ENCODE results near the gene NUDT16L1.
A peak's percentile ranks its signal among the peaks of the same experiment; 100 is the strongest.
"Not testable (repeated sequence)": the region's sequence is repeated elsewhere in the genome, so short reads cannot be mapped to it uniquely, and the experiment has no call there.

NUDT16L1 gene

DNA sequence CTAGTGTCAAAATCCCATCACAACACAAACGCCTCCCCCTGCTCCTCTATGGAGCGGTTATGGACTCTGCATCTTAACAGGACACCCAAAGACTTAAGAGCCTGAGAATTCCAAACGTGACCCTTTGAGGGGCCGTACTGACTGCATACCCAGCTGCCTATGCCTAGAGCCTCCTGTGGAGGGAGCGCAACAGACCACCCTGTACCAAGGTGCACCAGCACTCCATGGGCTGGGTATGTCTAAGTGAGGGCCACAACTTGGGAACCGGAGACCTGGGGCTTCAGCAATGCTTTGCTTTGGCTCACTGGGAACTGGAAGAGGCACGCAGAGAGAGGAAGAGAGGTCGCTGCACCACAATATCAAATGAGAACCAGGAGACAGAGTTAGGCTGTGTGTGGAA lies 35.3 kb downstream of the NUDT16L1 start:
- no peak overlapping the region for H3K4me3 ChIP-seq
- H3K27ac ChIP-seq: no peak overlapping the region
- no peak overlapping the region for H3K9ac ChIP-seq (ENCODE audit: insufficient read length)
- DNase-seq (ENCODE audit: low read depth, low spot score): no peak
- H3K36me3 ChIP-seq (ENCODE audit: insufficient read depth, low read length): peaks cover 11% of the 10 kb centered on the region; the same call in 1 of the 2 replicates
- TF ChIP-seq FOXP2 (optimal IDR thresholded peaks at IDR 0.05; ENCODE audit: control extremely low read depth, extremely low read length, insufficient read depth) (no peak), POLR2AphosphoS5 (IDR thresholded peaks at IDR 0.05; ENCODE audit: borderline replicate concordance, low read depth, low read length) (no peak), EZH2 (IDR thresholded peaks at IDR 0.05) (no peak)
- H3K9me3 ChIP-seq (ENCODE audit: low read depth, low read length): no peaks in the 10 kb centered on the region

DNA sequence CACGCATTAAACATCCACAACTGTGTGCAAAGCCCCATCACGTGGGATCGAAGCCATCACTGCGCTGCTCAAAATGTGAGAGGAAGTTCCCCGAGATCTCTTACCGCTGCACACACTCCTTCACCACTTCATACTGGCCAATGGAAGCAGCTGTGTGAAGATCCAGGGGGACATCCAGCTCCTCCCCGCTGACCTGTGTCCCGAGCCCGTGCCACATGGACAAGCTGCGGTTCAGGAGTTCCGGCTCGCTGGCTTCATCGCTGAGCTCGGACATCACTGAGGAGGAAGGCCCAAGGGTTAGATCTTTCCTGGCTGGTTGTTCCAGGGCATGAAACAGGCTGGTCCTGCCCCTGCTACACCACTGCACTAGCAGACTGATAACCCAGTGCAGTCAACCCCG lies 36.5 kb downstream of the NUDT16L1 start:
- DNase-seq (ENCODE audit: low read depth, low spot score): no peak
- no peak overlapping the region for H3K4me3 ChIP-seq
- TF ChIP-seq EZH2 (IDR thresholded peaks at IDR 0.05) (no peak), FOXP2 (optimal IDR thresholded peaks at IDR 0.05; ENCODE audit: control extremely low read depth, extremely low read length, insufficient read depth) (no peak), POLR2AphosphoS5 (IDR thresholded peaks at IDR 0.05; ENCODE audit: borderline replicate concordance, low read depth, low read length) (no peak)
- no peak overlapping the region for H3K9ac ChIP-seq (ENCODE audit: insufficient read length)
- H3K36me3 ChIP-seq (ENCODE audit: insufficient read depth, low read length): peaks cover 11% of the 10 kb centered on the region; the same call in 1 of the 2 replicates
- no peak overlapping the region for H3K27ac ChIP-seq
- no peaks in the 10 kb centered on the region for H3K9me3 ChIP-seq (ENCODE audit: low read depth, low read length)

DNA sequence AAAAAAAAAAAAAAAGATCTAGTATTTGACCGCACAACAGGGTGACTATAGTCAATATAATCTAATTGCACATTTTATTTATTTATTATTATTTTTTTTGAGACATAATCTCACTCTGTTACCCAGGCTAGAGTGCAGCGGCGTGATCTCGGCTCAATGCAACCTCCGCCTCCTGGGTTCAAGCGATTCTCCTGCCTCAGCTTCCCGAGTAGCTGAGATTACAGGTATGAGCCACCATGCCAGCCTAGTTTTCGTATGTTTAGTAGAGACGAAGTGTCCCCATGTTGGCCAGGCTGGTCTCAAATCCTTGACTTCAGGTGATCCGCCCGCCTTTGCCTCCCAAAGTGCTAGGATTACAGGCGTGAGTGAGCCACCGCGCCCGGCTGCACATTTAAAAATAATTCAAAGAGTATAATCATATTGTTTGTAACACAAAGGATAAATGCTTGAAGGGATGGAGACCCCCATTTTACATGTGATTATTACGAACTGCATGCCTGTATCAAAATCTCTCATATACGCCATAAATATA lies 39.9 kb downstream of the NUDT16L1 start:
- no peak for DNase-seq (ENCODE audit: low read depth, low spot score)
- H3K27ac ChIP-seq: no peak overlapping the region
- H3K4me3 ChIP-seq: peak overlapping the region; percentile 93
- H3K36me3 ChIP-seq (ENCODE audit: insufficient read depth, low read length): peaks cover 6% of the 10 kb centered on the region; the same call in 1 of the 2 replicates
- TF ChIP-seq FOXP2 (optimal IDR thresholded peaks at IDR 0.05; ENCODE audit: control extremely low read depth, extremely low read length, insufficient read depth) (no peak), EZH2 (IDR thresholded peaks at IDR 0.05) (no peak), POLR2AphosphoS5 (IDR thresholded peaks at IDR 0.05; ENCODE audit: borderline replicate concordance, low read depth, low read length) (no peak)
- H3K9me3 ChIP-seq (ENCODE audit: low read depth, low read length): no peaks in the 10 kb centered on the region
- H3K9ac ChIP-seq (ENCODE audit: insufficient read length): peak overlapping the region; percentile 92

DNA sequence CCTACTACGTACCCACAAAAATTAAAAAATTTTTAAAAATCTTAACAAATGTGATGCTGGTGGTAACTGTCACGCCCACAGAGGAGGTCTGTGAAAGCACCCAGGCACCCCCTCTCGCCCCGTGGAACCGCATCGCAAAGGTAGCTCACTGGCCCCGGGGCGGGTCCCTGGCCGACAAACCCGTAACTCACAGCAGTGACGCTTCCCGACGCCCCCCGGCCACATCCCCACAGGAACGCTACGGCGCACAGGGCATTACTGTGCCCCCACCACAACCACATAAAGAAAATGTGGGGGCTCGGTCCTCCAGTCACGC lies 40.3 kb downstream of the NUDT16L1 start:
- H3K4me3 ChIP-seq: peak overlapping the region; percentile 93
- TF ChIP-seq POLR2AphosphoS5 (IDR thresholded peaks at IDR 0.05; ENCODE audit: borderline replicate concordance, low read depth, low read length) (no peak), FOXP2 (optimal IDR thresholded peaks at IDR 0.05; ENCODE audit: control extremely low read depth, extremely low read length, insufficient read depth) (no peak), EZH2 (IDR thresholded peaks at IDR 0.05) (no peak)
- DNase-seq (ENCODE audit: low read depth, low spot score): no peak
- H3K9ac ChIP-seq (ENCODE audit: insufficient read length): peak overlapping the region; percentile 92
- no peaks in the 10 kb centered on the region for H3K9me3 ChIP-seq (ENCODE audit: low read depth, low read length)
- peaks cover 3% of the 10 kb centered on the region; the same call in 1 of the 2 replicates for H3K36me3 ChIP-seq (ENCODE audit: insufficient read depth, low read length)
- H3K27ac ChIP-seq: peak overlapping the region; percentile 78

DNA sequence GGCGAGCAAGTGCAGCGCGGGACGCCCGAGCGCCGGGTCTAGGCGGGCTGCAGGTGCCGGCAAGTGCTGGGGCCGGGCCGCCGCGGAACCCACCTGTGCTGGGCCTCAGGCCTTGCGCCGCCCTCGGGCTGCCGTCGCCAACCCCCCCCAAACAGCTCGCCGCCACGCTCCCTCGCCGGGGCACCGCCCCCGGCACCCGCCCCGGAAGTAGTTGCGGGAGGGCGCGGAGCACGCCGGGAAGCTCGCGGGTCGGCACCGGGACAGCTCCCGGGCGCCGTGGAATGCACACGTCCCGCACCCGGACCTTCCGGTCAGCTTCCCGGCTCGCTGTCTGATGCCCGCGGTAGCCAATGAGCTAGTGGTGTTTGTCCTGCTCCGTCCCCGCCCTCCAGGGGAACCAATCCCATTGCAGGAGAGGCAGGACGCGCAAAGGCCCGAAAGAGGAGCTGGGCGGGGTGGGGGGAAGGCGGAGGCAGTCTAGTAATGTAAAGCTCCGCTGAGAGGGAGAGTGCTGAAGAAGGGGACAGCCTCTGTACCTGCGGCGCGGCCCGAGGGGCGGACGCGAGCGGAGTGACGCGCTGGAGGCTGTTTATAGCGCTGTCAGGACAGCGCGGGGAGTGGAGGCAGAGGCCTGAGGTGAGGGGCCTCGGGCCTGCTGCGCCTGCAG lies 40.8 kb downstream of the NUDT16L1 start, which contains the start of the genes ANKS3 and DNAAF8:
Gene ANKS3 (minus strand): TSS at position 209 of the 667 bp plus-strand sequence. CDS start 4,122 bp downstream, outside the sequence.
Gene DNAAF8 (plus strand): TSS at position 475 of the 667 bp plus-strand sequence. CDS start 1,978 bp downstream, outside the sequence.
- Histone ChIP-seq H3K36me3 (ENCODE audit: insufficient read depth, low read length) (no peaks in the 10 kb centered on the region; the same call in 1 of the 2 replicates), H3K4me3 (peak within 1 kb of the TSS; percentile 93), H3K27ac (peak within 1 kb of the TSS; percentile 78), H3K9me3 (ENCODE audit: low read depth, low read length) (no peaks in the 10 kb centered on the region), H3K9ac (ENCODE audit: insufficient read length) (peak within 1 kb of the TSS; percentile 92)
- TF ChIP-seq EZH2 (IDR thresholded peaks at IDR 0.05): no peak
- TF ChIP-seq POLR2AphosphoS5 (IDR thresholded peaks at IDR 0.05; ENCODE audit: borderline replicate concordance, low read depth, low read length): peak; percentile 60
- TF ChIP-seq FOXP2 (optimal IDR thresholded peaks at IDR 0.05; ENCODE audit: control extremely low read depth, extremely low read length, insufficient read depth): no peak
- DNase-seq (ENCODE audit: low read depth, low spot score): peak; percentile 18

DNA sequence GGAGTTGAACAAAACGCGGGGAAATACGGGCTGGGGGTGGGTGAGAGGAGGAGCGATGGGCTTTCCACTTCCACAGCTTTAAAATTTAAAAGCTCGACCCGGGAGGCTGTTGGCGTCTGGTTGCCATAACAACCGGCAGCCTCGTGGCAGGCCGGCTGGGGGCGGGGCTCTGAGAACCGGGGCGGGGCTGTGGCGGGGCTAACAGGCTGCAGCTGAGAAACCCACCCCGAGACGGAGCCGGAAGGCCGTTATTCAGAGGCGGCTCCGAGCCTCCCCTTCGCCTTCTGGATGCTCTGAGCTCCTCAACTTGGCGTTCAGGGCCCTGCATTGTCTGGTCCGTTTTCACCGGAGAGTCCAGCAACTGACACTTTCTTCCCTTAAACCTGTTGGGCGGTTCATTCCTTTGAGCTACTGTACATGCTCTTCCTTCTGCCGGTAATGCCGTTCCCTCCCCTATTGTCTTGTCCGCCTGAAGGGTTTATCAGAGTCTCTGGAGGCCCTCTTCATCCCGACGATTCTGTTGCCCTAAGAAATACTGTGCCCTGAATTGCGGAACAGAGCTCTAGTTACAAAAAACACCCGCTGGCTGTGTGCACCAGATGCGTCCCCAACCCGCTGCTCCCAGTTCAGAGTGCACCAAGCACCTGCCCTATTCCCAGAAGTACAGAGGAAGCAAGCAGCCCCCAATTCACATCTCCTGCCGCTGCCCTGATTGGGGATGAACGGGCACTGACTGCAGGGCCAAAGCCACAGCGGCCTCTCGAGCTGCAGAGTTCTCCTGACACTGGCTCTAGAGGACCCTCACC lies 41.6 kb downstream of the NUDT16L1 start:
- peak; percentile 18 for DNase-seq (ENCODE audit: low read depth, low spot score)
- no peak for TF ChIP-seq EZH2 (IDR thresholded peaks at IDR 0.05)
- TF ChIP-seq POLR2AphosphoS5 (IDR thresholded peaks at IDR 0.05; ENCODE audit: borderline replicate concordance, low read depth, low read length): 0 out of 2 replicates have a peak, but pooled peaks have one; percentile 47
- H3K36me3 ChIP-seq (ENCODE audit: insufficient read depth, low read length): no peaks in the 10 kb centered on the region; the same call in 1 of the 2 replicates
- H3K9ac ChIP-seq (ENCODE audit: insufficient read length): peak overlapping the region; percentile 92
- peak overlapping the region; percentile 78 for H3K27ac ChIP-seq
- H3K9me3 ChIP-seq (ENCODE audit: low read depth, low read length): no peaks in the 10 kb centered on the region
- H3K4me3 ChIP-seq: peak overlapping the region; percentile 93

DNA sequence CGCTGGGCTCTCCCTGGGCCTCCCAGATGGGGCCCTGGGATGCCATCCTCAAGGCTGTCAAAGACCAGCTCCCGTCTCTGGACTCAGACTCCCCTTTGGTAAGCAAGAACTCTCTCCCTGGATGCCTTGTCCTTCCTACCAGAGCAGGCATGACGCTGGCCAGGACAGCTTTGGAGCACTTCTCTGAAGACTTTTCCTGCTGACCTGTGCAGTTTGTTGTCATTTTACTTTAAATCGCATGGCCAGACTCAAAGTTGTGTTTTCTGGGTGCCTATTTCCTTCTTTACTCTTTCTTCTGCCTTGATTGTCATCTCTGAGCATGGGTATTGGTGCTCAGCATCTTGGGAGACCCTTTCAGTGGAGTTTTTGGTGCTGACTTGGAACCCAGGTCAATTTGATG lies 43.2 kb downstream of the NUDT16L1 start:
- TF ChIP-seq EZH2 (IDR thresholded peaks at IDR 0.05) (no peak), FOXP2 (optimal IDR thresholded peaks at IDR 0.05; ENCODE audit: control extremely low read depth, extremely low read length, insufficient read depth) (no peak), POLR2AphosphoS5 (IDR thresholded peaks at IDR 0.05; ENCODE audit: borderline replicate concordance, low read depth, low read length) (no peak)
- no peak overlapping the region for H3K27ac ChIP-seq
- H3K4me3 ChIP-seq: no peak overlapping the region
- no peak overlapping the region for H3K9ac ChIP-seq (ENCODE audit: insufficient read length)
- H3K36me3 ChIP-seq (ENCODE audit: insufficient read depth, low read length): no peaks in the 10 kb centered on the region
- H3K9me3 ChIP-seq (ENCODE audit: low read depth, low read length): no peaks in the 10 kb centered on the region
- DNase-seq (ENCODE audit: low read depth, low spot score): no peak

DNA sequence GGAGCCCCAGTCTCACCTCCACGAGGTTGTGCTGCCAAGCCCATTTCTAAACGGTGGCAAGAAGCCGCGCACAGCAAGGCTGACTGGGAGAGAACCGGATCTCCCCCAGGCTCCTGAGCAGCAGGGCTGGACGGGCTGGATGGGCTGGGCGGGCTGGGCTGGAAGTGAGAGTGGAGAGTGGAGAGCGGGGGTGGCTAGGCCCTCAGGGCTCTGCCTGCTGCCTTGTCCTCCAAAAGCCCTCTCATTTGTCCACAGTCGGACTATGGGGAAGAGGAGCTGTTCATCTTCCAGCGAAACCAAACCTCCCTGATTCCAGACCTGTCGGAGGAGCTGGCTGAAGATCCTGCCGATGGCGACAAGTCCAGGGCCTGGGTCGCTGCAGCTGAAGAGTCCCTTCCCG lies 44.2 kb downstream of the NUDT16L1 start:
- no peak overlapping the region for H3K9ac ChIP-seq (ENCODE audit: insufficient read length)
- H3K4me3 ChIP-seq: no peak overlapping the region
- H3K27ac ChIP-seq: no peak overlapping the region
- H3K36me3 ChIP-seq (ENCODE audit: insufficient read depth, low read length): no peaks in the 10 kb centered on the region
- no peak for TF ChIP-seq FOXP2 (optimal IDR thresholded peaks at IDR 0.05; ENCODE audit: control extremely low read depth, extremely low read length, insufficient read depth)
- no peaks in the 10 kb centered on the region for H3K9me3 ChIP-seq (ENCODE audit: low read depth, low read length)
- DNase-seq (ENCODE audit: low read depth, low spot score): no peak

DNA sequence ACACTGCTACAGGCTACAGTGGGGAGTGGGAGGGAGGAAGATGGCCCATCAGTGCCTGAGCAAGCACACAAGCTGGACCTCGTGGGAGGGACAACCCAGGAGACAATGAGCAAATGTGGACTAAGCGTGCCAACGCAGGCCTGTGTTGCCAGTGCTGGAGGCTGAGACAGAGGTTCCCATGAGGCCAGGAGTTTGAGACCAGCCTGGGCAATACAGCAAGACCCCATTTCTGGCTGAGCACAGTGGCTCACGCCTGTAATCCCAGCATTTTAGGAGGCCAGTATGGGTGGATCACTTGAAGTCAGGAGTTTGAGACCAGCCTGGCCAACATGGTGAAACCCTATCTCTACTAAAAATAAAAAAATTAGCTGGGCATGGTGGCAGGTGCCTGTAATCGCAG lies 45.0 kb downstream of the NUDT16L1 start:
- DNase-seq (ENCODE audit: low read depth, low spot score); H3K9ac ChIP-seq (ENCODE audit: insufficient read length); H3K27ac ChIP-seq; H3K36me3 ChIP-seq (ENCODE audit: insufficient read depth, low read length); H3K9me3 ChIP-seq (ENCODE audit: low read depth, low read length); H3K4me3 ChIP-seq: not testable (repeated sequence)
